GM18519 (cell line): ENCODE data around the gene NFU1.
"Not testable (repeated sequence)": the region's sequence is repeated elsewhere in the genome, so short reads cannot be mapped to it uniquely, and the experiment has no call there.

Experiments used
- ATAC-seq: cut with Tn5 transposase; IDR thresholded peaks from one replicate; pipeline ENCODE4 v1.9.1; 2021; ENCODE audit warnings: mild to moderate bottlenecking, moderate library complexity; ENCODE audit not compliant: unreplicated experiment, low FRiP score

NFU1 gene

GRCh38 chr2:69452687-69453086 is 15.5 kb upstream of the NFU1 start:
- no peak for ATAC-seq

- no peak for ATAC-seq
Measured at GRCh38 chr2:69450735-69451416, 13.6 kb upstream of the NFU1 start.

GRCh38 chr2:69449906-69450305 is 12.7 kb upstream of the NFU1 start:
- ATAC-seq = no peak

GRCh38 chr2:69443673-69444072 is 6.4 kb upstream of the NFU1 start:
- ATAC-seq = not testable (repeated sequence)

- not testable (repeated sequence) for ATAC-seq
Measured at GRCh38 chr2:69439499-69439898, 2.3 kb upstream of the NFU1 start.

- ATAC-seq = no peak
Measured at GRCh38 chr2:69438580-69438979, 1.3 kb upstream of the NFU1 start.

GRCh38 chr2:69437751-69438154 is 518 bp upstream of the NFU1 start:
- ATAC-seq = no peak

GRCh38 chr2:69436596-69436937 is 668 bp downstream of the NFU1 start:
- ATAC-seq = no peak

GRCh38 chr2:69434753-69435152 is 2.5 kb downstream of the NFU1 start:
- ATAC-seq = no peak

- ATAC-seq = no peak
Measured at GRCh38 chr2:69429491-69430183, 7.6 kb downstream of the NFU1 start.

GRCh38 chr2:69428981-69429380 is 8.3 kb downstream of the NFU1 start:
- ATAC-seq = no peak

GRCh38 chr2:69424419-69424818 is 12.8 kb downstream of the NFU1 start:
- ATAC-seq = no peak

GRCh38 chr2:69422198-69422597 is 15.0 kb downstream of the NFU1 start:
- ATAC-seq = no peak

GRCh38 chr2:69419111-69419510 is 18.1 kb downstream of the NFU1 start:
- not testable (repeated sequence) for ATAC-seq

- no peak for ATAC-seq
Measured at GRCh38 chr2:69416147-69416546, 21.1 kb downstream of the NFU1 start.

- ATAC-seq = no peak
Measured at GRCh38 chr2:69411120-69411519, 26.1 kb downstream of the NFU1 start.

- no peak for ATAC-seq
Measured at GRCh38 chr2:69405306-69405705, 31.9 kb downstream of the NFU1 start.

- ATAC-seq = no peak
Measured at GRCh38 chr2:69400121-69400520, 37.1 kb downstream of the NFU1 start.

- no peak for ATAC-seq
Measured at GRCh38 chr2:69397234-69397633, 40.0 kb downstream of the NFU1 start.

GRCh38 chr2:69395866-69396265 is 41.4 kb downstream of the NFU1 start:
- ATAC-seq = no peak

- ATAC-seq = no peak
Measured at GRCh38 chr2:69393963-69394362, 43.3 kb downstream of the NFU1 start.

GRCh38 chr2:69390471-69390870 is 46.8 kb downstream of the NFU1 start:
- no peak for ATAC-seq
